Choroid plexus epithelial cell (primary cell): ENCODE measurements around the gene NR2F6.

Source experiments
- DNase-seq: peaks from one replicate; pipeline ENCODE4 v3.0.0-alpha.2; 2010; ENCODE audit warnings: low read depth
- H3K4me3 ChIP-seq: 2 replicates; pipeline ENCODE4 v1.5.1; 2011; ENCODE audit warnings: low read depth, mild to moderate bottlenecking, control low read depth, low read length, moderate library complexity
- TF ChIP-seq, protein P1 (sequence below): conservative IDR thresholded peaks from 2 replicates; pipeline ENCODE4 v1.5.1; 2011; ENCODE audit warnings: low read depth, mild to moderate bottlenecking, control low read depth, inconsistent platforms, low read length, moderate library complexity

NR2F6 gene

DNA sequence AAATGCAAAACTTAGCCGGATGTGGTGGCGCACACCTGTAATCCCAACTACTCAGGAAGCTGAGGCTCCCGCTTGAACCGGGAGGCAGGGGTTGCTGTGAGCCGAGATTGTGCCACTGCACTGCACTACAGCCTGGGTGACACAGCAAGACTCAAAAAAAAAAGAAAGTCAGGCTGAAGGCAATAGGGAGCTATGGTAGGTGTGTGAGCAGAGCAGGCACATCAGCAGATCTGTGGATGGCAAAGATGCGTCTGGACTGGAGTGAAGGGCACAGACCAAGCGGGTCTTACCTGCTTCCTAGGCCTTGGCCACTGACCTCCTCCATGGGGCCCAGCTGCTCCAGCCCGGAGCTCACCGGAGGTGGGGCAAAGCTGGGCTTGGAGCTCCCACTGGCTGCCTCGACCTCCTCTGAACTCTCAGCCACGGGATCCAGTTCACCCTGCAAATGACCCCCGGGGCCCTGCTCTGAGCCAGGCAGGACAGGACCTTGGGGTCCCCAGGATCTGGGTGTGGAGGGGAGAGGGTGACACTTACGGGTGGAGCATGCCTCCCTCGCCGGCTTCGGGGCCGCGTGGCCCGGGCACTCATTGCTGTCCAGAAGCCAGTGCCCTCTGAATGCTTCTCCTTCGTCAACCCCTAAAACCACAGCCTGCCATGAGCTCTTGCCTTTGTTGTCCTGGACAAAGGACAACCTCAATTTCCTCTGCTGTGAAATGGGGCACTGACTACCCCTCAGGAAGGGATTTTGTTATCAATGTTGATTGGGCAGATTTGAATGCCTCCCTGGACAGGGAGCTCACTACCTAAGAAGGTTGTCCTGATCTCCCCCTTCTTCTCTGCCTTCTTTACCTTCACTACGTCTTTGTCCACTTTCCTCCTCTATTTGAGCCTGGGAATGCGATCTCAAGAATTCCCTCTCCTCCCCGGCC, 18.3 kb upstream of the NR2F6 start:
- no peak for DNase-seq
- TF ChIP-seq, protein P1, sequence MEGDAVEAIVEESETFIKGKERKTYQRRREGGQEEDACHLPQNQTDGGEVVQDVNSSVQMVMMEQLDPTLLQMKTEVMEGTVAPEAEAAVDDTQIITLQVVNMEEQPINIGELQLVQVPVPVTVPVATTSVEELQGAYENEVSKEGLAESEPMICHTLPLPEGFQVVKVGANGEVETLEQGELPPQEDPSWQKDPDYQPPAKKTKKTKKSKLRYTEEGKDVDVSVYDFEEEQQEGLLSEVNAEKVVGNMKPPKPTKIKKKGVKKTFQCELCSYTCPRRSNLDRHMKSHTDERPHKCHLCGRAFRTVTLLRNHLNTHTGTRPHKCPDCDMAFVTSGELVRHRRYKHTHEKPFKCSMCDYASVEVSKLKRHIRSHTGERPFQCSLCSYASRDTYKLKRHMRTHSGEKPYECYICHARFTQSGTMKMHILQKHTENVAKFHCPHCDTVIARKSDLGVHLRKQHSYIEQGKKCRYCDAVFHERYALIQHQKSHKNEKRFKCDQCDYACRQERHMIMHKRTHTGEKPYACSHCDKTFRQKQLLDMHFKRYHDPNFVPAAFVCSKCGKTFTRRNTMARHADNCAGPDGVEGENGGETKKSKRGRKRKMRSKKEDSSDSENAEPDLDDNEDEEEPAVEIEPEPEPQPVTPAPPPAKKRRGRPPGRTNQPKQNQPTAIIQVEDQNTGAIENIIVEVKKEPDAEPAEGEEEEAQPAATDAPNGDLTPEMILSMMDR = no peak
- no peak overlapping the region for H3K4me3 ChIP-seq

DNA sequence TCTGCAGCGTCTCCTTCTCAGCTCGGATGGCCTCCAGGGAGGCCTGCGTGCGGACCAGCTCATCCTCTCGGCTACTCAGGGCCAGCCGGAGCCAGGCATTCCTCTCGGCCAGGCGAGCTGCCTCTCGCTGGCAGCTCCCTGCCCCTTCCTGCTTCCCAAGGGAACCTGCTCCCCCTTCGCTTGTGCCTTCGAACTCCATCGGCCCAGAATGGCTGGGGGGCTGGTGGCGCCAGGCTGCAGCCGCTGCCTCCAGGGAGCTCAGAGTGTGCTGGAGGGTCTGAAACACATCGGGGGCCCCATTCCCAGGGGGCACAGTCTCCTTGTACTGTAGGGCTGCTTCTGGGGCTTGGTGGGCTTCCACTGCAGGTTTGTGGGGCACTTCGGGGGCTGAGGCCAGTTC, 16.8 kb upstream of the NR2F6 start:
- TF ChIP-seq, protein P1 = no peak
- no peak overlapping the region for H3K4me3 ChIP-seq
- no peak for DNase-seq

DNA sequence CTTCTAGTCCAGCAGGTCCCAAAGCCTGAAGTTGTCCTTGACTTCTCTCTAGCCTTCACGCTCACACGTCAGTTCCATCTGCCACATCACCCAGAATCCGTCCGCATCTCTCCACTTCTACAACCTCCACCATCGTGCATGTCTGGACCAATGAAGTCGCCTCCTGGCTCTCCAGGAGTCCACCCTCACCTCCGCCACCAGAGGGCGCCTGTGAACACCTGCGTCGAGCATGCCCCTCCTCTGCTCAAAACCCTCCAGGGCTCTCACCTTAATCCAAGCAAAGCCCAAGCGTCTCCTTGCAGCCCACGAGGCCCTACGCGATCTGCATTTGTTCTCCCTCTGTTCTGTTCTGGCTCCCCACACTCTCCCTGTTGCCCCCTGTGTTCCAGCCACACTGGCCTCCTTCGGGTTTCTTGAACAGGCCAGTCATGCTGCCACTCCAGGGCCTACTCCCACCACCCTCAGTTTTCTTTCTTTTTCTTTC, 15.2 kb upstream of the NR2F6 start:
- peak; percentile 78 for DNase-seq
- H3K4me3 ChIP-seq = no peak overlapping the region
- TF ChIP-seq, protein P1 = peak; percentile 89

DNA sequence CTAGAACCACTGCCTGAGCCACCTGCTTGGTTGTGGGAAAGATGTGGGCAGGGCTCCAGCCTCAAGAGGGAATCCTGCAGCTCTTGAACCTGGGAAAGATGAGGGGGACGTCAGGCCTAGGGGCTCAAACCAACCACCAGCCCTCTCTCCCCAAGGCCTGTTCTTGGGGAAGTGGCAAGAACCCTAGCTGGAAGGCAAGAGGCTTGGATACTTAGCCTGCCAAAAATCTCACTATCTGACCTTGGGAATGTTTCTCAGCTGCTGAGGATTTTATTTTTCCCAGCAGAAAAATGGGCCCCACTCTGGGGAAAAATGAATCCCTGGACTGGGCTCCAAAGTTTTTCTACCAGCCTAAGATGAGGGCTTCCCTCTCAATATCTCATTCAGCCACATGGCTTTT, 14.2 kb upstream of the NR2F6 start:
- TF ChIP-seq, protein P1 = no peak
- no peak for DNase-seq
- H3K4me3 ChIP-seq = no peak overlapping the region

DNA sequence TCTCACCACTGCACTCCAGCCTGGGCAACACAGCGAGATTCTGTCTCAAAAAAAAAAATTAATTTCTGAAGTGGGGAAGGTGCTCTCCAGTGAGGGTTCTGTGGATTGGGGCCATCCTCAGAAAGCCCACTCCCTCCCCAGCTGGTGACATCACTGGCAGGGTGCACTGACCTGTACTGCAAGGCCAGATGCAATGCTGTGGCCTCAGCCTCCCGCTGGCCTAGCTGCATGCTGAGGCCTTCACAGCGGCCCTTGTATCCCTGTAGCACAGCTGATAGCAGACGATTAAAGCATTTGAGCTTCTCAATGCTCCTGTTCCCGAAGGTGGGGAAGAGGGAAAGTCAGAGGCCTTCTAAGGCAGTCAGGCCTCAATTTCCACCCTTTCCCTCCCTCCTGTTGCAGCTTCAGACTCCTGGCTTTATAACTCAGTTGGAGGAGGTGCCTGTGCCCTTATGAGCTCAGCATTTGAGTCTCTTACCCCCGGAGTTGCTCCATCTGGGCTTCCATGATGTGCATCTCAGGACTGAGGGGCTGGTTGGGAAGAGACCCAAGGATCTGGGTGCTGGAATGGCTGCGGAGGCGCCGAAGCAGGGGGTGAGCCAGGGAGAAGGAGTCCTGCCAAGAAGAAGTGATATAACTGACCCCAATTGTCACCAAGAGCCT, 13.5 kb upstream of the NR2F6 start:
- H3K4me3 ChIP-seq = no peak overlapping the region
- peak; percentile 47 for DNase-seq
- TF ChIP-seq, protein P1 = no peak

DNA sequence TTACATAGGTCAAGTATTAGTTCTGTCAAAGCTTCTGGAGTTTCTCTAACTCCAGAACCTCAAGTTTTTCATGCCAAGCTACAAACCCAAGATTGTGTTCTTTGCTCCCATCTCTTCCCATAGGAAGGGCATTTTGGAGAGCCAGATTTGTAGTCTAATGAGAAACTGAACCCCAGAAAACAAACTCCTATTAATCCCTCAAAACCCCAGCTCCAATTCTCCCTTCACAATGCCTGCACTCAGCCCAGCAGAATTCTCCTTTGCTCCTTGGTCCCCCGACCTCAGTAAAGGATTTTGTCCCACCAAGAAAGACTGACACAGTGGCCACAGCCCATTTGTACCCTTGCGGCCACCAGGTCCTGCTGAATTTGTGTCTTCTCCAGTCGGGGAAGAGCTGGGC, 10.4 kb upstream of the NR2F6 start:
- no peak overlapping the region for H3K4me3 ChIP-seq
- no peak for DNase-seq
- TF ChIP-seq, protein P1 = no peak
